H1 (cell line): ENCODE data around the gene BACE2. TPM values are rescaled to one million over a fixed set of nuclear protein-coding genes. Genes with fewer than 3 reads are reported as not detected.
"Not testable (repeated sequence)": the region's sequence is repeated elsewhere in the genome, so short reads cannot be mapped to it uniquely, and the experiment has no call there.

Source experiments
- CTCF ChIA-PET: fragments of 300-600 bp; sonication (Branson Sonifier 250); formaldehyde crosslinking; loops from one replicate; lab custom pipeline; 2021; ENCODE audit not compliant: partially characterized antibody; lab: Charles Lee
- POLR2A ChIA-PET: fragments of 300-600 bp; sonication (Branson Sonifier 250); formaldehyde crosslinking; loops from one replicate; lab custom pipeline; 2021; ENCODE audit warnings: inconsistent platforms; ENCODE audit not compliant: partially characterized antibody; lab: Charles Lee
- DNase-seq, 2 experiments: peaks; one replicate each; pipeline versions ENCODE4 v3.0.0 to v3.0.0-alpha.2; 2010 to 2022; ENCODE audit warnings: low spot score in 2 of 2, low read depth in 1 of 2, mixed read lengths in 1 of 2
- FAIRE-seq: peaks from 2 replicates; lab custom pipeline; 2011; peaks lifted over from hg19 to GRCh38; lab: Jason Lieb, UNC
- H2AFZ ChIP-seq: 2 replicates; pipeline ENCODE4 v1.8.1; 2012; ENCODE audit warnings: low read length, inconsistent platforms
- H2AK5ac ChIP-seq: 2 replicates; pipeline ENCODE4 v1.6.1; 2013; ENCODE audit warnings: low read depth, low read length
- H2BK120ac ChIP-seq: replicated peaks from 2 replicates; pipeline ENCODE3; 2013; ENCODE audit warnings: low read depth, low read length, inconsistent platforms
- H2BK12ac ChIP-seq: 2 replicates; pipeline ENCODE4 v1.6.1; 2013; ENCODE audit warnings: low read depth, low read length
- H2BK15ac ChIP-seq: 2 replicates; pipeline ENCODE4 v1.6.1; 2013; ENCODE audit warnings: low read length
- H2BK20ac ChIP-seq: 2 replicates; pipeline ENCODE4 v1.6.1; 2013; ENCODE audit warnings: low read length
- H2BK5ac ChIP-seq: 2 replicates; pipeline ENCODE4 v1.6.1; 2013; ENCODE audit warnings: low read depth, low read length
- H3K14ac ChIP-seq: 2 replicates; pipeline ENCODE4 v1.6.1; 2013; ENCODE audit warnings: inconsistent platforms; ENCODE audit not compliant: insufficient read length
- H3K18ac ChIP-seq: 2 replicates; pipeline ENCODE4 v1.6.1; 2013; ENCODE audit warnings: low read length; ENCODE audit errors: extremely low read depth
- H3K23ac ChIP-seq: 2 replicates; pipeline ENCODE4 v1.6.1; 2013; ENCODE audit warnings: inconsistent platforms; ENCODE audit not compliant: insufficient read length
- H3K23me2 ChIP-seq: 2 replicates; pipeline ENCODE4 v1.6.1; 2013; ENCODE audit warnings: low read depth, low read length
- H3K27ac ChIP-seq: 2 replicates; pipeline ENCODE4 v1.6.1; 2011; ENCODE audit warnings: low read depth, low read length, inconsistent platforms
- H3K27me3 ChIP-seq, 4 experiments: replicated peaks in 1 of 4; 1 replicate in 1 of 4; 2 replicates in 3 of 4; pipeline versions ENCODE4 v1.6.1 to v1.8.1; 2011 to 2013; ENCODE audit warnings: low read length in 3 of 4, mild to moderate bottlenecking in 3 of 4, inconsistent platforms in 2 of 4, mixed read lengths in 2 of 4, moderate library complexity in 1 of 4; ENCODE audit not compliant: control insufficient read depth in 3 of 4, insufficient read depth in 3 of 4; ENCODE audit errors: extremely low read depth in 1 of 4
- H3K36me3 ChIP-seq, 4 experiments: 2 replicates each; pipeline versions ENCODE4 v1.6.1 to v1.8.1; 2011 to 2013; ENCODE audit warnings: mild to moderate bottlenecking in 4 of 4, low read length in 3 of 4, moderate library complexity in 2 of 4, control low read depth in 1 of 4, inconsistent platforms in 1 of 4; ENCODE audit not compliant: insufficient read depth in 4 of 4, control insufficient read depth in 2 of 4
- H3K4ac ChIP-seq: replicated peaks from 2 replicates; pipeline ENCODE3; 2013; ENCODE audit warnings: low read length, low read depth, mixed read lengths, inconsistent platforms; ENCODE audit not compliant: insufficient read length
- H3K4me1 ChIP-seq, 4 experiments: replicated peaks in 1 of 4; 1 replicate in 1 of 4; 2 replicates in 3 of 4; pipeline versions ENCODE4 v1.6.1 to v1.8.1; 2011 to 2013; ENCODE audit warnings: low read length in 3 of 4, inconsistent platforms in 2 of 4, mixed read lengths in 1 of 4; ENCODE audit not compliant: insufficient read depth in 4 of 4, control insufficient read depth in 3 of 4
- H3K4me2 ChIP-seq, 2 experiments: 2 replicates each; pipeline versions ENCODE4 v1.6.1 to v1.8.1; 2011 to 2013; ENCODE audit warnings: low read depth in 2 of 2, low read length in 2 of 2, control low read depth in 1 of 2, inconsistent platforms in 1 of 2, mild to moderate bottlenecking in 1 of 2; ENCODE audit not compliant: insufficient read depth in 1 of 2
- H3K4me3 ChIP-seq, 4 experiments: fragments of 200-600, 300-600 bp in 1 of 4; sonication (generic), shearing (Covaris generic), sonication (Bioruptor Twin) in 1 of 4; 2 replicates each; pipeline versions ENCODE4 v1.5.1 to v1.8.1; 2011 to 2016; ENCODE audit warnings: low read length in 4 of 4, low read depth in 3 of 4, control low read depth in 2 of 4, inconsistent platforms in 2 of 4, mild to moderate bottlenecking in 2 of 4, mixed read lengths in 1 of 4, moderate library complexity in 1 of 4; ENCODE audit not compliant: insufficient read depth in 2 of 4; ENCODE audit errors: extremely low read depth in 1 of 4
- H3K56ac ChIP-seq: replicated peaks from 2 replicates; pipeline ENCODE3; 2013; ENCODE audit warnings: low read depth, mild to moderate bottlenecking, mixed read lengths, low read length, inconsistent platforms; ENCODE audit not compliant: insufficient read length
- H3K79me1 ChIP-seq: 2 replicates; pipeline ENCODE4 v1.6.1; 2013; ENCODE audit warnings: low read depth, low read length, control low read depth
- H3K79me2 ChIP-seq, 2 experiments: 2 replicates each; pipeline versions ENCODE4 v1.6.1 to v1.8.1; 2012 to 2013; ENCODE audit warnings: low read length in 2 of 2, mild to moderate bottlenecking in 2 of 2, inconsistent platforms in 1 of 2; ENCODE audit not compliant: insufficient read depth in 2 of 2, control insufficient read depth in 1 of 2
- H3K9ac ChIP-seq, 4 experiments: replicated peaks in 1 of 4; 1 replicate in 1 of 4; 2 replicates in 3 of 4; pipeline versions ENCODE4 v1.6.1 to v1.8.1; 2011 to 2013; ENCODE audit warnings: low read depth in 3 of 4, low read length in 3 of 4, control low read depth in 2 of 4, mild to moderate bottlenecking in 2 of 4, moderate library complexity in 2 of 4, inconsistent platforms in 1 of 4; ENCODE audit errors: extremely low read depth in 1 of 4
- H3K9me3 ChIP-seq, 2 experiments: 2 replicates each; pipeline versions ENCODE4 v1.6.1 to v1.8.1; 2012 to 2013; ENCODE audit warnings: mild to moderate bottlenecking in 2 of 2, moderate library complexity in 2 of 2, control low read depth in 1 of 2, inconsistent platforms in 1 of 2, low read depth in 1 of 2, low read length in 1 of 2, mixed read lengths in 1 of 2; ENCODE audit not compliant: insufficient read depth in 2 of 2
- H4K20me1 ChIP-seq, 2 experiments: replicated peaks in 1 of 2; 2 replicates each; pipeline versions ENCODE3 to v1.8.1; 2011 to 2013; ENCODE audit warnings: inconsistent platforms in 2 of 2, low read length in 2 of 2, mild to moderate bottlenecking in 1 of 2; ENCODE audit not compliant: insufficient read depth in 2 of 2, control insufficient read depth in 1 of 2
- H4K5ac ChIP-seq: 2 replicates; pipeline ENCODE4 v1.6.1; 2013; ENCODE audit warnings: low read length, low read depth, mixed read lengths, inconsistent platforms; ENCODE audit not compliant: insufficient read length
- H4K8ac ChIP-seq: 2 replicates; pipeline ENCODE4 v1.8.0; 2013; ENCODE audit warnings: mild to moderate bottlenecking, moderate library complexity, low read length, inconsistent platforms; ENCODE audit not compliant: insufficient read depth; ENCODE audit errors: extremely low read depth
- H4K91ac ChIP-seq: replicated peaks from 2 replicates; pipeline ENCODE3; 2013; ENCODE audit warnings: low read length, mixed read lengths, inconsistent platforms; ENCODE audit not compliant: insufficient read length
- CHD2 ChIP-seq: IDR thresholded peaks from 2 replicates; pipeline ENCODE4 v1.6.1; 2012; ENCODE audit warnings: low read length, improper control_type of control experiment
- WGBS, 2 experiments: shearing (Covaris generic) in 1 of 2; methylation state at CpG; one replicate each; pipeline versions ENCODE4 v1.1.6 to v1.1.7; 2013 to 2015; ENCODE audit warnings: low lambda C conversion rate in 2 of 2, mixed read lengths in 2 of 2, inconsistent platforms in 1 of 2, low coverage in 1 of 2, missing lambda C conversion rate in 1 of 2; ENCODE audit not compliant: insufficient replicate concordance in 2 of 2, insufficient coverage in 1 of 2, insufficient read length in 1 of 2; ENCODE audit errors: extremely low coverage in 1 of 2, missing lambda C conversion rate in 1 of 2; 5-methylcytosine and 5-hydroxymethylcytosine counted together
- polyA plus RNA-seq, 7 experiments: library from polyadenylated mRNA; depleted of rRNA in 3 of 7; stranded (reverse) in 5 of 7; unstranded in 2 of 7; fragments of >200 nt in 5 of 7; fragments of 200-250 nt in 2 of 7; gene quantifications; 1 replicate in 5 of 7; 2 replicates in 1 of 7; 4 replicates in 1 of 7; pipeline versions ENCODE4 v1.2.1 to v1.2.3, GENCODE V29; 2011 to 2013; ENCODE audit warnings: missing spikeins in 2 of 7, mixed read lengths in 2 of 7
- total RNA-seq: library from RNA; stranded (reverse); fragmentation: NEBNext Ultra II Directional; extraction: Animal tissue kit (Norgen Biotek cat#: 25700); gene quantifications from 2 replicates; pipeline ENCODE4 v1.2.1, GENCODE V29; 2021

BACE2 gene
- total and polyA plus RNA-seq, 2 of the 8 experiments (the other 6 are each of a cell fraction or from before 2014, with no cell fraction given), result 8.1 to 10.9 TPM

DNA sequence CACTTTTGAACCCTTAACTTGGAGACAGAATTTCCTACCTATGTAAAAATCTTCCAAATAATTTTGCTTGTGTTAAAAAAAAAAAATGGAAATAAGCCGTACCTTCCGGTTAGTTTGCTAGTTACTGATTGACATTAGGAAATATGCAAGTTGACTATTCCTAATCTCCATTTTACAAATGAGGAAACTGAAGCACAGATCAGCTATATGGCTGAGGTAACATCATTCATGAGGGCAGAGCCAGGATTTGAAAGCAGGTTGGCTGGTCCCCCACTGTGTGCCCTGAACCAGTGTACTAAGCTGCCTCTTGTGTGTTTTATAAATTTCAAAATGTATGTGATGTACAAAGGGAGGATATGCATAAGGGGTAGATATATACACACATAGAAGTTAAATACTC, 29.6 kb downstream of the BACE2 start:
- CTCF ChIA-PET, result interaction anchor here (1.4 to 2.3 kb wide), 2 partner anchors 27 to 86 kb away, joined by 3 to 11 read pairs; no protein-coding TSS in a partner anchor
- H3K4me3 ChIP-seq, result no peak overlapping the region
- H3K36me3 ChIP-seq, result no peaks in the 10 kb centered on the region

DNA sequence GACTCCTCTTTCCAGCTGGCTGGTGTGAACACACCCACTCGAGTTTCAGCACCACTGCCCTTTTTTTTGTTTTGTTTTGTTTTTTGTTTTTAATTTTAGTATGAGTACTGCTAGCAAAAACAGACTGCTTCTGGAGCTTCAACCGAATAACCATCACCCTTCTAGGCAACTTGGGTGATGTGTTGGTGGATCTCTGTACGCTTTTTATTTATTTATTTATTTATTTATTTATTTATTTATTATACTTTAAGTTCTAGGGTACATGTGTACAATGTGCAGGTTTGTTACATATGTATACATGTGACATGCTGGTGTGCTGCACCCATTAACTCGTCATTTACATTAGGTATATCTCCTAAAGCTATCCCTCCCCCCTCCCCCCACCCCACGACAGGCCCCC, 30.7 kb downstream of the BACE2 start:
- H3K14ac ChIP-seq, H3K79me1 ChIP-seq, H3K27ac ChIP-seq, H2BK120ac ChIP-seq, H3K56ac ChIP-seq, H4K5ac ChIP-seq, H2AK5ac ChIP-seq, H3K27me3 ChIP-seq, H3K79me2 ChIP-seq, H2BK5ac ChIP-seq, H4K91ac ChIP-seq, H3K9ac ChIP-seq, H2BK20ac ChIP-seq, H3K4me3 ChIP-seq, H3K23me2 ChIP-seq, H4K20me1 ChIP-seq, H3K23ac ChIP-seq, H2AFZ ChIP-seq, DNase-seq, H2BK15ac ChIP-seq, H3K9me3 ChIP-seq, H2BK12ac ChIP-seq, H3K4ac ChIP-seq, POLR2A ChIA-PET, H3K4me2 ChIP-seq, H4K8ac ChIP-seq, H3K4me1 ChIP-seq, H3K18ac ChIP-seq, H3K36me3 ChIP-seq, FAIRE-seq: not testable (repeated sequence)
- CTCF ChIA-PET, result interaction anchor here (1.2 to 2.3 kb wide), 4 partner anchors 9 to 113 kb away, joined by 3 to 11 read pairs (median 3); no protein-coding TSS in a partner anchor
- WGBS, 2 experiments, result 86% methylated on average over 4 of the region's 5 CpGs; no CpG with 5 or more reads in 1 of the 2 experiments

More for the DNA sequence above, 29.6 kb downstream of the BACE2 start:
- H4K20me1 ChIP-seq, result no peaks in the 10 kb centered on the region
- H4K8ac ChIP-seq, result no peak overlapping the region
- no peak overlapping the region for H3K4me2 ChIP-seq
- no peak overlapping the region for H3K9ac ChIP-seq
- no peak overlapping the region for H2BK5ac ChIP-seq
- H2BK120ac ChIP-seq, result no peak overlapping the region
- no peak overlapping the region for H3K18ac ChIP-seq
- H3K79me1 ChIP-seq, result no peaks in the 10 kb centered on the region; the same call in 1 of the 2 replicates
- no peak for TF ChIP-seq CHD2
- WGBS, 2 experiments, result 96% methylated on average over 2 of the region's 2 CpGs; no CpG with 5 or more reads in 1 of the 2 experiments
- H2BK12ac ChIP-seq, result no peak overlapping the region
- H3K9me3 ChIP-seq, result no peaks in the 10 kb centered on the region
- no peak overlapping the region for H2BK15ac ChIP-seq
- H2AFZ ChIP-seq, result no peak overlapping the region
- H2BK20ac ChIP-seq, result no peak overlapping the region
- H3K79me2 ChIP-seq, result no peaks in the 10 kb centered on the region
- H3K56ac ChIP-seq, result no peak overlapping the region
- FAIRE-seq (no peak), DNase-seq (no peak)
- H3K23me2 ChIP-seq, result no peaks in the 10 kb centered on the region
- no peak overlapping the region for H4K5ac ChIP-seq
- H3K23ac ChIP-seq, result no peak overlapping the region
- no peak overlapping the region for H3K14ac ChIP-seq
- H4K91ac ChIP-seq, result no peak overlapping the region
- H2AK5ac ChIP-seq, result no peak overlapping the region
- no peak overlapping the region for H3K27ac ChIP-seq
- H3K4me1 ChIP-seq, result no peaks in the 10 kb centered on the region; a peak in 1 of 7 replicates
- POLR2A ChIA-PET, result no interaction called here
- H3K4ac ChIP-seq, result no peak overlapping the region
- H3K27me3 ChIP-seq, result no peaks in the 10 kb centered on the region
